ENCODE data around the gene MEMO1. TPM values are rescaled to one million over a fixed set of nuclear protein-coding genes. Genes with fewer than 3 reads are reported as not detected.

The MEMO1 gene
- total RNA-seq, 1 experiment from 2014 or later, result 78.1 TPM

DNA sequence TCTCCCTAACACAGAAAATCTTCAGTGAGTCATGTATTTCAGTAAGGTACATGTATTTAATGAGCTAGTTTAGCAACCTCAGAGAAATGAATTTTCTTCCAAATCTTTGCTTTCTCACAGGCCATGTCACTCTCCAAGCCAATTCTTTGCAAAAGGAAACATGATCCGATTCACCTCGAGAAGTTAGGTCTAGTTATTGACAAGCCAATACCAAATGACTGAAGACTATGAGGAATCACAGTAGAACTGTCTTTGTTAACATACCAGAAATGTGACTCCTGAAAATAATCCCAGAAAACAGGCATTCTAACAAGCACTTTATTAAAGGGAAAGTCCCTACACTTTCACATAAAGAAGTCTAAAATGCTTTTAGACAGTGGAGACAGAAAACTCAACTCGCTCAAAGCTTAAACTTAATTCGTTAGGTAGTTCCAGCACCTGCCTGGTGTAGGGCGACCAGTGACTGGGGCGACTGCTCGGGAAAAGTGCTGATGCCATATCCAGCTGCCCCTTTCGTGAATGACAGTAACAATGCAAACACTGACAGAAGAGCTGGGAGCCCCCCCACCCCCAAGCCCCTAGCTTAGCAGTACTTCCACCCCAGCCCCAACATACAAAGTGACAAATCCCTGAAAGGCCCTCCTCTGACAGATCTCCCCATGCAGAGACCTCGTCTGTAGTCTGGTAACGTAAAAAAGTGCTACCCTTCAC, 1.8 kb downstream of the MEMO1 start:
- H3K27ac ChIP-seq, result peak overlapping the region; percentile 42; the same call in 1 of the 2 replicates

DNA sequence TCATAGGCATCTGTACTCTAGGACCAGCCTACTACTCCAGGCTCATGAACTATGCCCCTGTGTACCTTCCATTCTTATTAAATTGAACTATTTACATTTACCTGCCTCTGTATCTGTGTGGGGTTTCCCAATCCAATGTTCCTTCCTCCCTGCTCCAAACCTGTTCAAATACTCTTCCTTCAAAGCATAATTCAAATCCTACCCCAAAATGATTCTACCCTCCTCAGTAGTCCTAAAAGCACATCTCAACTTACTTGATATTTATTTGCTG, 3.8 kb downstream of the MEMO1 start:
- H3K36me3 ChIP-seq, result peaks cover 9% of the 10 kb centered on the region; the same call in 1 of the 2 replicates
- H3K4me1 ChIP-seq, result no peaks in the 10 kb centered on the region; the same call in 1 of the 2 replicates
- H3K27me3 ChIP-seq, result no peaks in the 10 kb centered on the region
- H3K9me3 ChIP-seq (replicated peaks), result no peaks in the 10 kb centered on the region
- H3K4me3 ChIP-seq, result no peak overlapping the region
- no peak for DNase-seq
- H3K27ac ChIP-seq, result no peak overlapping the region

More for the DNA sequence above, 1.8 kb downstream of the MEMO1 start:
- H3K4me3 ChIP-seq, result peak overlapping the region; percentile 85
- H3K9me3 ChIP-seq (replicated peaks), result no peaks in the 10 kb centered on the region
- peak; percentile 38 to 59 for DNase-seq
- H3K36me3 ChIP-seq, result peaks cover 9% of the 10 kb centered on the region; the same call in 1 of the 2 replicates
- no peaks in the 10 kb centered on the region for H3K27me3 ChIP-seq
- H3K4me1 ChIP-seq, result no peaks in the 10 kb centered on the region; the same call in 1 of the 2 replicates

DNA sequence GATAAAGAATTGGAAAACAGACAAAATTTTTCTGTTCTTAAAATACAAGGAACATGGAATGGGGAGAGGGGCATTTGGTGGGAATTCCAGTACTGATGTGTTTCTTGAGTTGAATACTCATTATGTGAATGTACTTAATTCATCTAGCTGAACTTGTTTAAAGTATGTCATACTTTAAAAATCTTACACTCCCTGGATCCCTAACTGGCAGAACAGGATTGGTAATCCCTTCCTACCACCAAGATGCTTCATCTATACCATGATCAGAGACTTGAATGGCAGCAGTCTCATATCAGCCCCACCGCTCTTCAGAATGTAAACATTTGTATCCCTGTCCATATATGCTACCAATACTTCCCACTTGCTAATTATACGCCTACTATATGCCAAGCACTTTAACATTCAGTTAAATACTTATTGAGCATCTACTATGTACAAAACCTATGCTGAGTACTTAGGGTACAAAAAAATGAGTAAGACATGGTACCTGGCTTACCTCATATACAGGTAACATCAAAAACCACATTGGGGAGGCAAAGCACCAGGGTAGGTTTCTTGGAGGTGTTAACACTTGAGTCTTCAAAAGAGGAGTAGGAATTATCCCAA, 5.3 kb downstream of the MEMO1 start:
- Histone ChIP-seq H3K9me3 (replicated peaks) (no peaks in the 10 kb centered on the region), H3K36me3 (peaks cover 13% of the 10 kb centered on the region; the same call in 1 of the 2 replicates), H3K4me3 (no peak overlapping the region), H3K4me1 (no peaks in the 10 kb centered on the region; the same call in 1 of the 2 replicates), H3K27me3 (no peaks in the 10 kb centered on the region), H3K27ac (no peak overlapping the region)
- no peak for DNase-seq

DNA sequence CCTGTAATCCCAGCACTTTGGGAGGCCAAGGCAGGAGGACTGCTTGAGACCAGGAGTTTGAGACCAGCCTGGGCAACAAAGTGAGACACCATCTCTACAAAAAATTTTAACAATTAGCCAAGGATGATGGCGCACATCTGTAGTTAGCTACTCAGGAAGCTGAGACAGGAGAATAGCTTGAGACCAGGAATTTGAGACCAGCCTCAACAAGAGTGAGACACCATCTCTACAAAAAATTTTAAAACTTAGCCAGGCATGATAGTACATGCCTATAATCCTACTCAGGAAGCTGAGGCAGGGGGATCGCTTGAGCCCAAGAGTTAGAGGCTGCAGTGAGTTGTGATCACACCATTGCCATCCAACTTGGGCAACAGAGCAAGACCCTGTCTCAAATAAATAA, 7.0 kb downstream of the MEMO1 start:
- Histone ChIP-seq H3K4me1 (no peaks in the 10 kb centered on the region; the same call in 1 of the 2 replicates), H3K36me3 (peaks cover 13% of the 10 kb centered on the region; the same call in 1 of the 2 replicates), H3K4me3 (no peak overlapping the region), H3K27ac (no peak overlapping the region), H3K27me3 (no peaks in the 10 kb centered on the region), H3K9me3 (replicated peaks) (no peaks in the 10 kb centered on the region)
- no peak for DNase-seq

DNA sequence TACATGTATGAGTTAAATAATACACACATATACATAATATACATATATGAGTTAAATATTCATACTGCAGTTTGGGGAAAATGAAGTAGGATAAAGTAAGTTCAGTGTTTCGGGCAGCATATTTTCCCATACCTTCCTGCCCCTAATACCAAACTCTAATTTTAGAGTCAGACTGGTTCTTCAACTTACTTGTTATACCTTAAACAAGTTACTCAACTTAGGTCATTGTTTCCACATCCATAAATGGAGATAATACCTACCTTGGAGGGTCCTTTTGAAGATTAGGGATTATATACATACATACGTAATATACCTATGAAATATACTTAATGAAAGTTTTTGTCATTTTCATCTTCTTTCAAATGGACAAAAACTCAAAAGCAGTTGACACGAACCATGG, 8.4 kb downstream of the MEMO1 start:
- no peak for DNase-seq
- Histone ChIP-seq H3K4me3 (no peak overlapping the region), H3K27me3 (no peaks in the 10 kb centered on the region), H3K4me1 (no peaks in the 10 kb centered on the region), H3K36me3 (peaks cover 13% of the 10 kb centered on the region; the same call in 1 of the 2 replicates), H3K9me3 (replicated peaks) (no peaks in the 10 kb centered on the region), H3K27ac (no peak overlapping the region)

DNA sequence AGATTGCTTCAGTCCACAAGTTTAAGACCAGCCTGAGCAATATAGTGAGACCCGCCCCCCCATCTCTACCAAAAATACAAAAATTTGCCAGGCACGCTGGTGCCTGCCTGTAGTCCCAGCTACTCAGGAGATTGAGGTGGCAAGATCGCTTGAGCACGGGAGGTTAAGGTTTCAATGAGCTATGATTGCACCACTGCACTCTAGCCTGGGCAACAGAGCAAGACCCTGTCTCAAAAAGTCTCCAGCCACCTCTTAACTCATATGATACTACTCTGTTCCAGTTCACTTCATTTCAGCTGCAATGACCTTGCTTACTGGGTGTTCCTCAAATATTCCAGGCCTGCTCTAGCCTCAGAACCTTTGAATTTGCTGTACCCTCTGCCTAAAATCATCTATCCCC, 11.4 kb downstream of the MEMO1 start:
- Histone ChIP-seq H3K27me3 (no peaks in the 10 kb centered on the region), H3K9me3 (replicated peaks) (no peaks in the 10 kb centered on the region; the same call in 1 of the 2 replicates), H3K4me3 (no peak overlapping the region), H3K36me3 (peaks cover 11% of the 10 kb centered on the region; the same call in 1 of the 2 replicates), H3K4me1 (no peaks in the 10 kb centered on the region), H3K27ac (no peak overlapping the region)
- DNase-seq, result no peak

DNA sequence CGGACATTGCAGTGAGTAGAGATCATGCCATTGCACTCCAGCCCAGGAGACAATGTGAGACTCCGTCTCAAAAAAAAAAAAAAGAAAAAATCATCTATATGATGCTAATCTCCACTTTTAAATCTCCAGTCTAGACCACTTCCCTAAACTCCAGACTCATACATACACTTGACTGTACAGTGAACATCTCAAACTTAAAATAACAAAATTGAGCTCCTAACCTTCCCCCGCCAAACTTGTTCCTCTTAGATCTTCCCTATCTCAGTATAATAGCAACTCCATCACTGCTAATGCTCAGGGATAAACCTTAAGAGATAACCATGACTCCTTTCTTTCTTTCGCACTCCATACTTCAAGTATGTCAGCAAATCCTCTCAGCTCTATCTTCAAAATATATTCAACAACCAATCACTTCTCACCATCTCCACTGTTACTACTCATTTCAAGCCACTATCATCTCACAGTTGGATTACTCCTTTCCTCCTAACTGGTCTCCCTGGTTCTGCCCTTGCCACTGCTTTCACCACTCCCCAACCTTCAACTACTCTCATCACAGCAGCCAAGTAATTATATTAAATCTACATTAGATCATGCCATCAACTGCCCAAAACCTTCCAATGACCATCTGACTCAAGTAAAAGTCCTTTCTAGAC, 12.0 kb downstream of the MEMO1 start:
- no peak overlapping the region for H3K27ac ChIP-seq
- H3K36me3 ChIP-seq, result 0 out of 2 replicates have a peak, but pooled peaks cover 7% of the 10 kb centered on the region
- H3K27me3 ChIP-seq, result no peaks in the 10 kb centered on the region
- H3K9me3 ChIP-seq (replicated peaks), result no peaks in the 10 kb centered on the region; the same call in 1 of the 2 replicates
- no peak overlapping the region for H3K4me3 ChIP-seq
- no peak for DNase-seq
- H3K4me1 ChIP-seq, result no peaks in the 10 kb centered on the region

DNA sequence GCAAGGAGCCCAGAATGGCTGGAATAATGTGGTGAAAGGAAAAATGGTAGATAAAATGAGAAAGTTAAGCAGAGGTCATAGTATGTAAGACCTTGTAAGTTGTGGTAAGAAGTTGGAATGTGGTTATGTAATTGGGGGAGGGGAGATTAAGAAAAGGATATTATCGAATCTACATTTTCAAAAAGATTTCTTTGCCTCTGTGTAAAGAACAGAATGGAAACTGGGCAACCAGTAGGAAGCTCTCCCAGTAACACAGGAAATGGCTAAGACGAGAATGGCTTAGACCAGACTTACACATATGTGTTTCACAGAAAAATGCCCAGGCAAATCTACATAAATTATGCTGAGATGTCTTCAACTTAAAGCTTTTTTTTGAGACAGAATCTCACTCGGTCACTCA, 13.2 kb downstream of the MEMO1 start:
- Histone ChIP-seq H3K27me3 (no peaks in the 10 kb centered on the region), H3K4me3 (no peak overlapping the region), H3K36me3 (0 out of 2 replicates have a peak, but pooled peaks cover 7% of the 10 kb centered on the region), H3K4me1 (no peaks in the 10 kb centered on the region), H3K27ac (no peak overlapping the region), H3K9me3 (replicated peaks) (no peaks in the 10 kb centered on the region; the same call in 1 of the 2 replicates)
- no peak for DNase-seq

DNA sequence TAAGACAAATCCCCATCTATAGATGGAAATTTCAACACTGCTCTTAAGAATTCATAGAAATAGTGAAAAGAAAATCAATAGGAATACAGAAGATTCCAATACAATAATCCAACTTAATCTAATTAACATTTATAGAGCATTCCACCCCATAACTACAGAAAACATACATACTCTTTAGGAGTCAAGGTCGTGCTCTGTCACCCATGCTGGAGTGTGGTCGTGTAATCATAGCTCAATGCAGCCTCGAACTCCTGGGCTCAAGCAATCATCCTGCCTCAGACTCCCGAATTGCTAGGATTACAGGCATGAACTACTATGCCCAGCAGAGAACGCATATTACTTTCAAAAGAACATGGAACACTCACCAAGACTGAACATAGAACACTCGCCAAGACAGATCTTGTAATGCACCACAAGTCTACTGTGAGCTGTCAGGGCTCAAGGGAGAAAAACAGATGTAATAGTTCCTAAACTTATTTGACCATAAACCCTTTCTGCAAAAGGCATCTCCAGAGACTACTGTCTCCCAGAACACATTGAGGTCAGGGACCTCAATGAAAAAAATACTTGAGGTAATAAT, 14.1 kb downstream of the MEMO1 start:
- DNase-seq, result no peak
- Histone ChIP-seq H3K4me1 (no peaks in the 10 kb centered on the region), H3K9me3 (replicated peaks) (no peaks in the 10 kb centered on the region; the same call in 1 of the 2 replicates), H3K36me3 (0 out of 2 replicates have a peak, but pooled peaks cover 6% of the 10 kb centered on the region), H3K4me3 (no peak overlapping the region), H3K27ac (no peak overlapping the region), H3K27me3 (no peaks in the 10 kb centered on the region)

DNA sequence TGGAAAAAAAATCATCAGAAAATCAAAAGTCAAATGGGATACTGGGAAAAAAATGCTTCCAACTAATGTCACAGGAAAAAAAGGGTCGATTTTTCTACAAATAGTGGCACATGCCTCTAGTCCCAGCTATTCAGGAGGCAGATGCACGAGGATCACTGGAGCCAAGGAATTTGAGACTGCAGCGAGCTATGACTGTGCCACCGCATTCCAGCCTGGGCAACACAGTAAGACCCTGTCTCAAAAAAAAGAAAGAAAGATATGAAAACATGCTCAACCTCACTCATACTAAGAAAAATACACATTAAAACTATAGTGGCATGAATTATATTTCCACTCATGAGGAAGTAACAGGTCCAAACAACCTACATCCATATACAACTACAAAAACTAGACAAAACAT, 17.9 kb downstream of the MEMO1 start:
- H3K27ac ChIP-seq, result no peak overlapping the region
- H3K4me1 ChIP-seq, result no peaks in the 10 kb centered on the region
- no peaks in the 10 kb centered on the region; the same call in 1 of the 2 replicates for H3K9me3 ChIP-seq (replicated peaks)
- no peak for DNase-seq
- no peaks in the 10 kb centered on the region for H3K27me3 ChIP-seq
- no peak overlapping the region for H3K4me3 ChIP-seq
- H3K36me3 ChIP-seq, result 0 out of 2 replicates have a peak, but pooled peaks cover 3% of the 10 kb centered on the region

DNA sequence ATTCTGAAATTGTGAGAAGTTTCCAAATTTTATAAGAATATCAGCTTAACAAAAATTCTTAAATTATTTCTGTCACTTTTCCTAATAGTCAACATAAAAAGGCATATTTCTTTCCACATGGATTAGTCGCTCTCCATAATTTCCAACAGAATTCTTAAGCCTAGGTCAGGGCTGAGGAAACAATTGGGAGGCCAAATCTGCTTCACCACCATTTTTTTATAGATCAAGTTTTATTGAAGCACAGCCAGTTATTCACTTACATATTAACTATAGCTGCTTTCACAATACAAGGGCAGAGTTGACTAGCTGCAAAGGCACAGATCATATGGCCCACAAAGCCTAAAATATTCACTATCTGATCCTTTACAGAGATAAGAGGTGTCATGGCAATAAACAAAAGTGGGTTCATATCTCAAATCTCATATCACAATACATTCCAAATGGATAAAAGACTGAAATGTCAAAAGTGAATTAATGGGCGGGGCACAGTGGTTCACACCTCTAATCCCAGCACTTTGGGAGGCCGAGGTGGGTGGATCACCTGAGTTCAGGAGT, 18.7 kb downstream of the MEMO1 start:
- H3K4me1 ChIP-seq, result no peaks in the 10 kb centered on the region
- no peaks in the 10 kb centered on the region for H3K27me3 ChIP-seq
- 0 out of 2 replicates have a peak, but pooled peaks cover 3% of the 10 kb centered on the region for H3K36me3 ChIP-seq
- no peak overlapping the region for H3K27ac ChIP-seq
- DNase-seq, result no peak
- H3K4me3 ChIP-seq, result no peak overlapping the region
- no peaks in the 10 kb centered on the region; the same call in 1 of the 2 replicates for H3K9me3 ChIP-seq (replicated peaks)

DNA sequence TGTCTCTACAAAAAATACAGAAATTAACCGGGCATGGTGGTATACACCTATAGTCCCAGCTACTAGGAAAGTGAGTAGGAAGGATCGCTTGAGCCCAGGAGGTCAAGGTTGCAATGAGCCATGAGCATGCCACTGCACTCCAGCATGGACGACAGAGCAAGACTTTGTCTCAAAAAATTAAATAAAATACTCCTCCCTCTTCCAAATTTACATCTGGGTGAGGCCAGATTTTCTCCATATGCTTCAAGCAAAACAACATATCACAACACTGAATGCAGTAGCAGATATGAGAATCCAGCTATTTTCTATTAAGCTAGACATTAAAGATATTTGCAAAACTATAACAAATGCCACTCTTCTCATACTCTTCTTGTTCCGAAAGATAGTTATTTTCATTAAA, 20.9 kb downstream of the MEMO1 start:
- Histone ChIP-seq H3K4me3 (no peak overlapping the region), H3K27ac (no peak overlapping the region), H3K36me3 (peaks cover 2% of the 10 kb centered on the region; the same call in 1 of the 2 replicates), H3K27me3 (no peaks in the 10 kb centered on the region), H3K4me1 (no peaks in the 10 kb centered on the region), H3K9me3 (replicated peaks) (no peaks in the 10 kb centered on the region)
- no peak for DNase-seq

DNA sequence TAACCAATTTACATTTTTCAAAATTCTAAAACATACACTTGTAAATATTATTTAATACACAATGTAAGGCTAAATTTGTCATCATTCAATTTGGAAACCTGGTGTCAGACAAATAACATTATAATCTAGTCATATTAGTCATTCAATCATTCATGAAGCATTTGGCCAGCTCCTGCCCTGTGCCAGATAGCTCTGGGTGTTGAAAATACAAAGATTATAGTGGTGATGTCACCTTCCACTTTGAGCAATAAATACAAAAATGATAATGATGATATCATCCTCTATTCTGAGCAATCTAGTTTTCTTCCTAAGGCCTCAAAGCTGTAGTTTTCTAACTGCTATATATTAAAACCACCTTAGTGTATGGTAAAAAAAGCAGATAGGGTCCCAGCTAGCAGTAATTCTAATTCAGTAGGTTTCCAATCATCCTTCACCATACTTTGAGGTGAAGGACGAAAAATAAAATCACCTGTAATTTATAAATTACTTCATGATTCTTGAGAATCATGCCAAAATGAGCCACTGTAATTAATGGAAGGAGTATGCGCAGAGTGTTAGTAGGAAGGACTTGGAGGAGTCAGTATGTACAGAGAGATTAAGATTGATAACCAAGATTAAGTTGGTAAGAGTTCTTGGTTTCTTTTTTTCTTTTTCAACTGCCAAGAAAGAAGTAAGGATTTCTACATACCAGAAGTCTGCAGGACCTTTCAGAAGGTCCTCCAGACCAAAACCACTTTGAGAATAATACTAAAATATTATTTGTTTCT, 23.2 kb downstream of the MEMO1 start:
- Histone ChIP-seq H3K9me3 (replicated peaks) (no peaks in the 10 kb centered on the region), H3K36me3 (peaks cover 4% of the 10 kb centered on the region), H3K27me3 (no peaks in the 10 kb centered on the region), H3K27ac (no peak overlapping the region), H3K4me1 (no peaks in the 10 kb centered on the region), H3K4me3 (no peak overlapping the region)
- DNase-seq, result no peak

DNA sequence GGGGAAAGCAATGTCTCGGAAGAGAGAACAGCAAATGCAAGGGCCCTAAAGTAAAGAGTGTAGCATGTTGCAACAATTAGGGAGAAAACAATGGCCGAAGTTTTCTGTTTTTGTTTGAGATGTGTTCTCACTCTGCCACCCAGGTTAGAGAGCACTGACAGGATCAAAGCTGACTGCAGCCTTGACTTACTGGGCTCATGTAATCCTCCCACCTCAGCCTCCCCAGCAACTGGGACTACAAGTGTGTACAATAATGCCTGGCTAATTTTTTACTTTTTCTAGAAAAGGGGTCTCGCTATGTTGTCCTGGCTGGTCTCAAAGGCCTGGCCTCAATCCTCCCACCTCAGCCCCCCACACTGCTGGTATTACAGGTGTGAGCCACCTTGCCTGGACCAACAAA, 23.9 kb downstream of the MEMO1 start:
- Histone ChIP-seq H3K4me1 (no peaks in the 10 kb centered on the region), H3K36me3 (peaks cover 5% of the 10 kb centered on the region), H3K9me3 (replicated peaks) (no peaks in the 10 kb centered on the region), H3K4me3 (no peak overlapping the region), H3K27me3 (no peaks in the 10 kb centered on the region), H3K27ac (no peak overlapping the region)
- DNase-seq, result no peak

All from SJCRH30 (cell line).